Thyroid gland (tissue), 4 donors: ENCODE results near the gene GAMT.

Experiments
- POLR2A ChIP-seq, 2 donors: fragments of 450-650 bp; IDR thresholded peaks; one replicate each; pipeline ENCODE4 v1.6.1; 2017; ENCODE audit warnings: antibody characterized with exemption in 2 of 2, mild to moderate bottlenecking in 2 of 2, moderate library complexity in 1 of 2
- TF ChIP-seq, protein P1 (sequence below), 6 experiments: fragments of 200-600 bp in 3 of 6; fragments of 450-650 bp in 3 of 6; sonication (generic) in 3 of 6; IDR thresholded peaks; one replicate each; pipeline ENCODE4 v1.5.1; 2016 to 2019; ENCODE audit warnings: antibody characterized with exemption in 6 of 6, mild to moderate bottlenecking in 2 of 6, inconsistent platforms in 1 of 6, moderate library complexity in 1 of 6

DNA sequence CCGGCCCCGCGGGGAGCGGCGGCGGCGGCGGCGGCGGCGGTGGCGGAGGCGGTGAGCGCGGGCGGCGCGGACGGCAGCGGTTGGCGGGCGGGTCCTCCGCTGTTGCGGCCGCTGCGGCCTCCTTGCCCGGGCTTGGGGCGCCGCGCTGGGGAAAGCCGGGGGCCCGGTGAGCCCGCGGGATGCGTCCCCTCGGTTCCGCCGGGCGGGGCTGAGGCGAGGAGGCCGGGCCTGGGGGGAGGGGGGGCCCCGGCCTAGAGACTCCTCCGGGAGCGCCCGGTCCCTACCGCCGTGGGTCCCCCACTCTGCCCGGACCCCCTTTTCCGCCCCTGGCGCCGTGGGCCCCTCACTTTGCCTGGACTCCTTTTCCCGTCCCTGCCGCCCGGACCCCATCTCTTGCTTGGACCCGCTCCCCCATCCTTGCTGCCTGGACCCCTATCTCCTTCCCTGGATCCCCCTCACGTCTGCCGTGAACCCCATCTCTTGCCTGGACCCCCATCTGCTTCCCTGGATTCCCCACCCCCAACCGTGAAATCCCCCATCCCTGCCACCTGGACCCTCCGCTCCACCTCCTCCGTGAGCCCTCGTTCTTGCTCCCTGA, 46.3 kb downstream of the GAMT start:
- TF ChIP-seq, protein P1, sequence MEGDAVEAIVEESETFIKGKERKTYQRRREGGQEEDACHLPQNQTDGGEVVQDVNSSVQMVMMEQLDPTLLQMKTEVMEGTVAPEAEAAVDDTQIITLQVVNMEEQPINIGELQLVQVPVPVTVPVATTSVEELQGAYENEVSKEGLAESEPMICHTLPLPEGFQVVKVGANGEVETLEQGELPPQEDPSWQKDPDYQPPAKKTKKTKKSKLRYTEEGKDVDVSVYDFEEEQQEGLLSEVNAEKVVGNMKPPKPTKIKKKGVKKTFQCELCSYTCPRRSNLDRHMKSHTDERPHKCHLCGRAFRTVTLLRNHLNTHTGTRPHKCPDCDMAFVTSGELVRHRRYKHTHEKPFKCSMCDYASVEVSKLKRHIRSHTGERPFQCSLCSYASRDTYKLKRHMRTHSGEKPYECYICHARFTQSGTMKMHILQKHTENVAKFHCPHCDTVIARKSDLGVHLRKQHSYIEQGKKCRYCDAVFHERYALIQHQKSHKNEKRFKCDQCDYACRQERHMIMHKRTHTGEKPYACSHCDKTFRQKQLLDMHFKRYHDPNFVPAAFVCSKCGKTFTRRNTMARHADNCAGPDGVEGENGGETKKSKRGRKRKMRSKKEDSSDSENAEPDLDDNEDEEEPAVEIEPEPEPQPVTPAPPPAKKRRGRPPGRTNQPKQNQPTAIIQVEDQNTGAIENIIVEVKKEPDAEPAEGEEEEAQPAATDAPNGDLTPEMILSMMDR (IDR thresholded peaks at IDR 0.05), result no peak
- TF ChIP-seq POLR2A (IDR thresholded peaks at IDR 0.05), result peak in 1 of 2 donors; percentile 75
